ENCODE data around the gene MAPK11. TPM values are rescaled to one million over a fixed set of nuclear protein-coding genes. Genes with fewer than 3 reads are reported as not detected.

The MAPK11 gene
- total RNA-seq, 1 experiment from 2014 or later = 19.3 TPM

Other genes starting within 250 kb of the MAPK11 start
- gene TTLL8, start 212.1 kb downstream of the MAPK11 start, total RNA-seq (2021; ENCODE audit: unreplicated experiment) = not detected
- not detected for gene MLC1, start 185.0 kb downstream of the MAPK11 start, total RNA-seq (2021; ENCODE audit: unreplicated experiment)
- gene MOV10L1, start 180.4 kb downstream of the MAPK11 start, total RNA-seq (2021; ENCODE audit: unreplicated experiment) = not detected
- 8.0 TPM for gene PANX2, start 99.6 kb downstream of the MAPK11 start, total RNA-seq (2021; ENCODE audit: unreplicated experiment)
- 90.3 TPM for gene TRABD, start 84.5 kb downstream of the MAPK11 start, total RNA-seq (2021; ENCODE audit: unreplicated experiment)
- gene SELENOO, start 69.4 kb downstream of the MAPK11 start, total RNA-seq (2021; ENCODE audit: unreplicated experiment) = 29.6 TPM
- 38.6 TPM for gene TUBGCP6, start 25.4 kb downstream of the MAPK11 start, total RNA-seq (2021; ENCODE audit: unreplicated experiment)
- gene HDAC10, start 19.1 kb downstream of the MAPK11 start, total RNA-seq (2021; ENCODE audit: unreplicated experiment) = 67.5 TPM
- gene MAPK12, start 8.7 kb downstream of the MAPK11 start, total RNA-seq (2021; ENCODE audit: unreplicated experiment) = 86.7 TPM
- 236 TPM for gene PLXNB2, start 37.3 kb upstream of the MAPK11 start, total RNA-seq (2021; ENCODE audit: unreplicated experiment)
- 11.0 TPM for gene DENND6B, start 56.6 kb upstream of the MAPK11 start, total RNA-seq (2021; ENCODE audit: unreplicated experiment)
- 61.3 TPM for gene PPP6R2, start 72.9 kb upstream of the MAPK11 start, total RNA-seq (2021; ENCODE audit: unreplicated experiment)
- gene SBF1, start 204.7 kb upstream of the MAPK11 start, total RNA-seq (2021; ENCODE audit: unreplicated experiment) = 91.1 TPM
- 12.8 TPM for gene ADM2, start 211.2 kb upstream of the MAPK11 start, total RNA-seq (2021; ENCODE audit: unreplicated experiment)
- gene MIOX, start 216.5 kb upstream of the MAPK11 start, total RNA-seq (2021; ENCODE audit: unreplicated experiment) = 0.39 TPM
- gene LMF2, start 237.3 kb upstream of the MAPK11 start, total RNA-seq (2021; ENCODE audit: unreplicated experiment) = 56.9 TPM
- gene NCAPH2, start 237.8 kb upstream of the MAPK11 start, total RNA-seq (2021; ENCODE audit: unreplicated experiment) = 99.1 TPM